ENCODE results near the gene SLC34A1.

SLC34A1 gene

DNA sequence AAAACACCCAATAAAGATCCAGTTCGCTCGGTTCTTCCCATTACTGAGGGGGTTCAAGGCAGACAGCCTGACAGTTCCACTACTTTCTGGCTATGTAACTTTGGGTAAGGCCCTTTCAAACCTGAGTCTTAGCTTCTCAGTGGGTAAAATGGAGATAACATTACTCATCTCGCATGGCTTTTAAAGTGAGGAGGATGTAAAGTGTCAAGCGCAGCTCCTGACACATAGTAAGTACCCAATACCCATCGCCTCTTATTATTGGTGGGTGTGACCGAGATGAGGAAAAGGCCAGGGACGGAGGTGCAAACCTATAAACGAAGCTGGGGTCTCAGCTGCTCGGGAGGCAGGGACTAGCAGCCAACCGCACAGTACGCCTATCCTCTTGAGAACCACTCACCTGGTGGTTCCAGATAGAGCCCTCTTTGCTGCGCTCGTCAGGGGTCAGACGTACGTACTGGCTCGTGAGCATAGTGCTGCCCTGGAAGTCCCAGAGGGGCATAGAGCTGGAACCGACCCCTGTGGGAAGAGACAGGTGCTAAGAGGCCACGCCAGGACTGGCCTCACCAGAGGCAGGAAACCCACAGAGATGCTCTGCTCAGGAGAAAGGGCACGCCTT, 33.4 kb upstream of the SLC34A1 start:
- TF ChIP-seq CTCF (IDR thresholded peaks at IDR 0.05) (no peak), ZFX (IDR thresholded peaks at IDR 0.05; ENCODE audit: borderline replicate concordance) (no peak)
- peak overlapping the region; percentile 95 for H3K27ac ChIP-seq

- TF ChIP-seq CTCF (IDR thresholded peaks at IDR 0.05) (no peak), ZFX (IDR thresholded peaks at IDR 0.05; ENCODE audit: borderline replicate concordance) (no peak)
- peak within 1 kb of the TSS; percentile 95 for H3K27ac ChIP-seq
These were observed 32.6 kb upstream of the SLC34A1 start, which contains the start of gene LMAN2 for GRCh38 chr5:177351392-177352329. Gene LMAN2 (minus strand): TSS chr5:177351668. CDS start chr5:177351647, 21 bp downstream.

DNA sequence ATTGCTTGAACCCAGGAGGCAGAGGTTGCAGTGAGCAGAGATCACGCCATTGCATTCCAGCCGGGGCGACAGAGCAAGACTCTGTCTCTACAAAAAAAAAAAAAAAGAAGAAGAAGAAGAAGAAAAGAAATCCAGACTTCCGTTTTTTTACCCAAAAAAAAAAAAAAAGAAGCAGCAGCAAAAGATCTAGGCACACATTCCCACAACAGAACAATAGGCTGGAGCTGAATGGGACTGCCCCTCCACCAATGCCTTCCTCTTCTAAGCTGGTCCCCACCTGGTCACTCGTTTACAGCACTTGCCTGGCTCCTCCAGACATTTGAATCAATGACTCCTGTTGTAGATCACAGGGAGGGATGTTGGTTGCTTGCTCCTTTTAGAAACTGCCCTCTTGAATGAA, 31.1 kb upstream of the SLC34A1 start:
- H3K27ac ChIP-seq: no peak overlapping the region
- no peak for TF ChIP-seq ZFX (IDR thresholded peaks at IDR 0.05; ENCODE audit: borderline replicate concordance)
- TF ChIP-seq CTCF (IDR thresholded peaks at IDR 0.05): no peak

- TF ChIP-seq ZFX (IDR thresholded peaks at IDR 0.05; ENCODE audit: borderline replicate concordance): no peak
- H3K27ac ChIP-seq: no peak overlapping the region
These were observed 30.0 kb upstream of the SLC34A1 start for GRCh38 chr5:177354256-177354655.

- H3K27ac ChIP-seq: no peak overlapping the region
- TF ChIP-seq CTCF (IDR thresholded peaks at IDR 0.05) (no peak), ZFX (IDR thresholded peaks at IDR 0.05; ENCODE audit: borderline replicate concordance) (no peak)
These were observed 29.5 kb upstream of the SLC34A1 start for GRCh38 chr5:177354711-177355110.

GRCh38 chr5:177355162-177355867, 28.9 kb upstream of the SLC34A1 start:
- no peak for TF ChIP-seq CTCF (IDR thresholded peaks at IDR 0.05)
- H3K27ac ChIP-seq: no peak overlapping the region

DNA sequence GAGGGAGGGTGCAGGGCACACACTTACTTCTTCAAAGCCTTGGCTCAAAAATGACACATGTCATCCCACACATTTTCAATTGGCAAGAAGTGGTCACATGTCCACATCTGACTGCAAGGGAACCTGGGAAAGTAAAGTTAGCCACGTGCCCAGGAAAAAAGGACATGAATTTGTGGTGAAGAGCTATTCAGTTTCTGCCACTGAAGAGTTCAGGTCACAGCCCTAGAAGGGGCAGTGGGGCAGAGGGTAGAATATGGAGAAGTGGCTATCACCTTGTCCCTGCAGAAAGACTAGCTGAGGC, 28.4 kb upstream of the SLC34A1 start:
- H3K27ac ChIP-seq: no peak overlapping the region
- TF ChIP-seq CTCF (IDR thresholded peaks at IDR 0.05): no peak
- no peak for TF ChIP-seq ZFX (IDR thresholded peaks at IDR 0.05; ENCODE audit: borderline replicate concordance)

Measured in 22Rv1 (cell line).